Measurements from ENCODE around the gene SLC25A38.

GRCh38 chr3:39446444-39446843, 63.3 kb downstream of the SLC25A38 start:
- TF ChIP-seq CTCF (IDR thresholded peaks at IDR 0.05; ENCODE audit: poor library complexity, severe bottlenecking) (no peak), POLR2AphosphoS5 (IDR thresholded peaks at IDR 0.05) (no peak), EZH2 (IDR thresholded peaks at IDR 0.05; ENCODE audit: borderline replicate concordance, insufficient read depth, low read length, poor library complexity, severe bottlenecking) (no peak), TAF1 (IDR thresholded peaks at IDR 0.05; ENCODE audit: low read depth) (no peak), RAD21 (conservative IDR thresholded peaks at IDR 0.05) (no peak)

Data from neural cell (in vitro differentiated cells).